Activated naive CD4-positive, alpha-beta T cell treated with anti-CD3 and anti-CD28 coated beads, Interleukin-2, amount 10 ng/mL, durations not matched to agents 7 days and 5 days (primary cell): Measurements from ENCODE around the gene RPUSD4.

ENCODE experiments used
- CTCF ChIA-PET: fragments of 350-600 bp; sonication (Branson Sonifier 250); formaldehyde crosslinking; loops from one replicate; lab custom pipeline; 2021; ENCODE audit warnings: antibody characterized with exemption; lab: Charles Lee
- DNase-seq: peaks from one replicate; pipeline ENCODE4 v3.0.0-alpha.2; 2020
- H3K27ac Mint-ChIP-seq: one replicate; pipeline ENCODE4 v1.8.0; 2021; ENCODE audit warnings: mild to moderate bottlenecking, moderate library complexity, mixed read lengths
- H3K27me3 Mint-ChIP-seq: one replicate; pipeline ENCODE4 v1.8.0; 2021; ENCODE audit warnings: mild to moderate bottlenecking, mixed read lengths
- H3K36me3 Mint-ChIP-seq: one replicate; pipeline ENCODE4 v1.8.0; 2021; ENCODE audit warnings: mixed read lengths
- H3K4me1 Mint-ChIP-seq: one replicate; pipeline ENCODE4 v1.8.0; 2021; ENCODE audit warnings: mixed read lengths
- H3K4me3 Mint-ChIP-seq: one replicate; pipeline ENCODE4 v1.8.0; 2021; ENCODE audit warnings: mild to moderate bottlenecking, moderate library complexity, mixed read lengths
- H3K9me3 Mint-ChIP-seq: one replicate; pipeline ENCODE4 v1.8.0; 2021; ENCODE audit warnings: mixed read lengths

The RPUSD4 gene

GRCh38 chr11:126225295-126225665, 13.8 kb upstream of the RPUSD4 start:
- Mint-ChIP-seq H3K4me1 (no peaks in the 10 kb centered on the region), H3K27me3 (no peaks in the 10 kb centered on the region), H3K27ac (no peak overlapping the region), H3K36me3 (no peaks in the 10 kb centered on the region), H3K9me3 (no peaks in the 10 kb centered on the region), H3K4me3 (no peak overlapping the region)
- CTCF ChIA-PET: no interaction called here
- DNase-seq: no peak

DNA sequence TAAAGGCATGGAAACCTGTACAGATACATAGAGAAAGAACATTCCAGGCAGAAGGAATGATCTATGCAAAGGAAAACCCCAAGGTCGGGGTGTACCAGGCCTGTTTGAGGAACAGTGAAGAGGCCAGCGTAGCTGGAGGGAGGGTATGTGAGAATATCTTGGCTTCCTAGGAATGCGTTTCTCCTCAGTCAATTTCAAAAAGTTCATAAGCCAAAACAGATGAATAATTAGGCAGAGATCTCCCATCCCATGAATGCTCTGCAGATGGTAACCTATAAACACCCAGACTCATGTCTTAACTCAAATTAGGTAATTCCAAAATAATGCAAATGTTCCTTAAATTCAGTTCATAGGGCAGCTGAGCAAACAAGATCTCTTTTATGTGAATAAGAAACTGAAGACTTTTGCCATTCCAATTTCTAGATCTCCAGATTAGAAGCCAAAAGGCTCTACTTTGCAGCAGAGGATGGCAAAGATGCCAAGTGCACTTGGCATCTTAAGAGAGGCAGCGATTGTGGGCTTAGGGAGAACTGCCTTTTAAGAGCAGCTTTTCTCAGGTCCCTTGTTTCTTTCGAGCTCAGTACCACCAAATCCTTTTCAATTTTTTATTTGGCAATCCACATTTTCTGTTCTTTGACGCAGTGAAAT, 13.3 kb upstream of the RPUSD4 start:
- Mint-ChIP-seq H3K4me1 (no peaks in the 10 kb centered on the region), H3K27ac (no peak overlapping the region)

GRCh38 chr11:126219547-126219946, 8.1 kb upstream of the RPUSD4 start:
- H3K9me3 Mint-ChIP-seq: no peaks in the 10 kb centered on the region
- no peak for DNase-seq
- no peaks in the 10 kb centered on the region for H3K27me3 Mint-ChIP-seq
- H3K27ac Mint-ChIP-seq: no peak overlapping the region
- H3K4me1 Mint-ChIP-seq: peaks cover 7% of the 10 kb centered on the region
- H3K4me3 Mint-ChIP-seq: no peak overlapping the region
- H3K36me3 Mint-ChIP-seq: no peaks in the 10 kb centered on the region
- CTCF ChIA-PET: no interaction called here

More for the DNA sequence above, 13.3 kb upstream of the RPUSD4 start:
- no peaks in the 10 kb centered on the region for H3K27me3 Mint-ChIP-seq
- DNase-seq: no peak
- no peak overlapping the region for H3K4me3 Mint-ChIP-seq
- no peaks in the 10 kb centered on the region for H3K36me3 Mint-ChIP-seq
- no peaks in the 10 kb centered on the region for H3K9me3 Mint-ChIP-seq
- CTCF ChIA-PET: no interaction called here

DNA sequence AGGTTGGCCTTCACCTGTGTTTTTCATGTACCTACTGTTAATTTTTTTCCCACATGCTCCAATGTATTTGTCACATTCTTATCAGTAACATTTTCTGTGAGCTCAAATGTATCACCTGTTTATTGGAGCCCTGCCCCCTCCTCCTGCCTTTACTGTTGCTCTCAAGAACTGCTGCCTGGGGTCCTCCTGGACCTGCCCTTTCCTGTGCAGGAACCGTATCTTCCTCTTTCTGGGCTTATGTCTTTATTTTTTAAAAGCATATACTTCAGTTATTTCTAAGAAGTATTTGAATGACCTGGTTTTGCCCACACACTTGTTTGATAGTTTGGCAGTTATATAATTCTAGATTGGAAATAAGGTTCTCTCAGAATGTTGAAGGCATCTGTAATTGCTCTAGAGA, 6.0 kb upstream of the RPUSD4 start:
- no peak for DNase-seq
- Mint-ChIP-seq H3K36me3 (no peaks in the 10 kb centered on the region), H3K9me3 (no peaks in the 10 kb centered on the region), H3K27ac (no peak overlapping the region), H3K4me1 (peaks cover 19% of the 10 kb centered on the region), H3K4me3 (no peak overlapping the region), H3K27me3 (peaks cover 4% of the 10 kb centered on the region)
- CTCF ChIA-PET: no interaction called here

- Mint-ChIP-seq H3K27me3 (peaks cover 8% of the 10 kb centered on the region), H3K36me3 (no peaks in the 10 kb centered on the region), H3K27ac (no peak overlapping the region), H3K4me3 (no peak overlapping the region), H3K9me3 (no peaks in the 10 kb centered on the region), H3K4me1 (peaks cover 26% of the 10 kb centered on the region)
- no peak for DNase-seq
- CTCF ChIA-PET: interaction anchor here (0.6 kb wide), 1 partner anchor 82 kb away, joined by 3 read pairs; no protein-coding TSS in a partner anchor
These were observed 5.3 kb upstream of the RPUSD4 start for GRCh38 chr11:126216526-126217305.

- Mint-ChIP-seq H3K4me1 (peaks cover 44% of the 10 kb centered on the region), H3K9me3 (no peaks in the 10 kb centered on the region), H3K27ac (no peak overlapping the region), H3K4me3 (no peak overlapping the region), H3K27me3 (peaks cover 8% of the 10 kb centered on the region), H3K36me3 (peaks cover 5% of the 10 kb centered on the region)
- CTCF ChIA-PET: no interaction called here
- DNase-seq: no peak
These were observed 3.4 kb upstream of the RPUSD4 start for GRCh38 chr11:126214841-126215240.

- CTCF ChIA-PET: no interaction called here
- no peak for DNase-seq
- Mint-ChIP-seq H3K9me3 (no peaks in the 10 kb centered on the region), H3K4me1 (peaks cover 45% of the 10 kb centered on the region), H3K27me3 (peaks cover 8% of the 10 kb centered on the region), H3K4me3 (no peak overlapping the region), H3K36me3 (peaks cover 7% of the 10 kb centered on the region), H3K27ac (no peak overlapping the region)
These were observed 3.0 kb upstream of the RPUSD4 start for GRCh38 chr11:126214441-126214840.

DNA sequence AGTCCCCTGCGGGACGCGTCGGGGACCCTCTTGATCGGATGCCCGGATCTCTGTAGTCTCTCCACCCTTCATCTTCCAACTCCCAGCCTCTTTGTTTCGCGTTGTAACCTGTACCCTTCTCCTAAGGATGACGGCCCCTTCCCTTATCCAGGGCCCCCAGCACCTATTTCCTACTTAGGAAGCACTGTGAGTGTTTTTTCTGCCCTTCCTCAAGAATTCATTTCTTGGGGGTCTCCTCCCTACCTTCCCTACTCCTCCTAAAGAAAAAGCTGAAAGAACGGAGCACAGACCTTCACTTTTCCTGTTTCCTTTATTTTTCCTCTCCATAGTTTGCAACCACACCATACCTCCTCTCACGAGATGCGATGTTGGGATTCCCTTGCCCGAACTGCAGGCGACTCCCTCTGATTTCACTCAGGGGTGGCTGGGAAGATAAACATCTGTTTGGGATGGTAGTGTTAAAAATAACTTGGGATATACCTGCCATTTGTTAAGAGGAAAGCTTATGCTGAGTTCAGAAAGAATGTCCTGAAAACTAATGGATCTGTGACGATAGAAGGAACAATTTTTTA, 725 bp upstream of the RPUSD4 start:
- H3K27ac Mint-ChIP-seq: peak overlapping the region; percentile 91
- H3K36me3 Mint-ChIP-seq: peaks cover 15% of the 10 kb centered on the region
- DNase-seq: no peak
- CTCF ChIA-PET: no interaction called here
- no peaks in the 10 kb centered on the region for H3K9me3 Mint-ChIP-seq
- H3K4me1 Mint-ChIP-seq: peaks cover 40% of the 10 kb centered on the region
- H3K27me3 Mint-ChIP-seq: peaks cover 8% of the 10 kb centered on the region
- peak overlapping the region; percentile 98 for H3K4me3 Mint-ChIP-seq

DNA sequence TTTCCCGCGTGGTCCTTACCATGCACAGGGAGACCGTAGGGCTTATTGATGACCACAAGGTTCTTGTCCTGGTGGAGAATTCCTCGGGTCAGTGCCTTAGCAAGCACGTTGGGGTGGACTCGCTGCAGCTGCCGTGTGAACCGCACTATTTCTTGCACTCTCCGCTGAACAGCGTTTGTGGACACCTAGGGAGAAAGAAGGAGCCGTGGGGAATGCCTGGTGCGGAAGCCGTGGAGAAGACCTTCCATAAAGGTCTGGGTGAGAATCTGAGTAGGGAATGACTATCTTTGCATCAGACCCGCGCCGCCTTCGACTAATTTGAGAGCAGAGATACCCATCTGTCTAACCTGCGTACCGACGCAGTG, 597 bp downstream of the RPUSD4 start:
- H3K36me3 Mint-ChIP-seq: peaks cover 21% of the 10 kb centered on the region
- DNase-seq: no peak
- CTCF ChIA-PET: no interaction called here
- peaks cover 39% of the 10 kb centered on the region for H3K4me1 Mint-ChIP-seq
- no peaks in the 10 kb centered on the region for H3K9me3 Mint-ChIP-seq
- H3K4me3 Mint-ChIP-seq: peak overlapping the region; percentile 98
- H3K27me3 Mint-ChIP-seq: peaks cover 8% of the 10 kb centered on the region
- H3K27ac Mint-ChIP-seq: peak overlapping the region; percentile 91

DNA sequence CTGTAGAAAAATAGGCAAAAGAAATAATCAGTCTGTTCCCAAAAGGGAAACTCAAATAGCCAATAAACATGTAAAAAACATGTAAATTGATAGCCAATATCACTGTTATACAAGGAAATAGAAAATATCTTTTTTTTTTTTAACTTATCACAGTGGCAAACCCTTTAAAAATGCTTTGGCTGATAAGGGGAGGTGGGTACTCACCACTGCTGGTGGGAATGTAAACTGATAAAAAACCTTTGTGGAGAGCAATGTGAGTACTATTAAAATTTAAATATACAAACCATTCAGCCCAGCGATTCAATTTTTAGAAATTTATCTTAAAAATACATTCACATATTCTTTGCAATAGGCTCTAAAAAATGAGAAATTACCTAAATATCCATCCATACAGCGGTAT, 3.6 kb downstream of the RPUSD4 start:
- CTCF ChIA-PET: interaction anchor here (0.9 kb wide), 1 partner anchor 13 kb away, joined by 3 read pairs; no protein-coding TSS in a partner anchor
- no peak for DNase-seq
- H3K9me3 Mint-ChIP-seq: no peaks in the 10 kb centered on the region
- peaks cover 30% of the 10 kb centered on the region for H3K4me1 Mint-ChIP-seq
- H3K27me3 Mint-ChIP-seq: peaks cover 8% of the 10 kb centered on the region
- H3K27ac Mint-ChIP-seq: no peak overlapping the region
- no peak overlapping the region for H3K4me3 Mint-ChIP-seq
- peaks cover 41% of the 10 kb centered on the region for H3K36me3 Mint-ChIP-seq

DNA sequence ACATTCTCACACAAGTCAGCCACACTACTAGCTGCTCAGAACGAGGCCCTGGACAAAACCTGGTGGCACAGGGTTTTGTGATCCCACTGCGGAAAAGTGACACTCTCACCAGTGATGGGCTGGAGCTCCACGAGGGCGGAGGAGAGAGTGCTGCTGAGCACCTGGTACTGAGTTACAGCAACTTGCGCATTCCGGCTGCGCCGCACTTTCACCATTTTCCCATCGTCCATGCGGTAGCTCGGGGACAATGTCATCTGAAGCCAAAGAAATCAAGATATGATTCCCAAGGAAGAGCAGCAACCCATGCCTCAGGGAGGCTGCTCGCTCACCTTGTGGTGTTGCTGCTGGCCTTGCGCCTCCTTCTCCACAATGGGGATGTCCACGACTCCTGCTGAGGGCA, 6.1 kb downstream of the RPUSD4 start:
- no peak overlapping the region for H3K27ac Mint-ChIP-seq
- H3K9me3 Mint-ChIP-seq: no peaks in the 10 kb centered on the region
- H3K4me3 Mint-ChIP-seq: no peak overlapping the region
- DNase-seq: no peak
- no peaks in the 10 kb centered on the region for H3K27me3 Mint-ChIP-seq
- peaks cover 49% of the 10 kb centered on the region for H3K36me3 Mint-ChIP-seq
- CTCF ChIA-PET: interaction anchor here (1.4 kb wide), 1 partner anchor 11 kb away, joined by 5 read pairs; no protein-coding TSS in a partner anchor
- H3K4me1 Mint-ChIP-seq: peaks cover 6% of the 10 kb centered on the region

- CTCF ChIA-PET: interaction anchor here (0.6 kb wide), 1 partner anchor 75 kb away, joined by 3 read pairs; no protein-coding TSS in a partner anchor
- Mint-ChIP-seq H3K27ac (no peak overlapping the region), H3K27me3 (no peaks in the 10 kb centered on the region), H3K36me3 (peaks cover 53% of the 10 kb centered on the region), H3K4me1 (no peaks in the 10 kb centered on the region), H3K9me3 (no peaks in the 10 kb centered on the region), H3K4me3 (no peak overlapping the region)
- DNase-seq: no peak
These were observed 8.6 kb downstream of the RPUSD4 start for GRCh38 chr11:126202646-126203359.

GRCh38 chr11:126198648-126199047, 12.8 kb downstream of the RPUSD4 start:
- H3K27ac Mint-ChIP-seq: no peak overlapping the region
- CTCF ChIA-PET: interaction anchor here (1.1 to 2.1 kb wide), 2 partner anchors 256 to 276 kb away, joined by 3 to 11 read pairs; no protein-coding TSS in a partner anchor
- peaks cover 8% of the 10 kb centered on the region for H3K9me3 Mint-ChIP-seq
- no peaks in the 10 kb centered on the region for H3K27me3 Mint-ChIP-seq
- H3K36me3 Mint-ChIP-seq: peaks cover 55% of the 10 kb centered on the region
- H3K4me3 Mint-ChIP-seq: no peak overlapping the region
- no peaks in the 10 kb centered on the region for H3K4me1 Mint-ChIP-seq
- DNase-seq: no peak
